Mesendoderm (in vitro differentiated cells): ENCODE data around the gene MAGI2.

ENCODE experiments used
- DNase-seq: peaks from one replicate; pipeline ENCODE4 v3.0.0; 2013
- H2AK5ac ChIP-seq: 2 replicates; pipeline ENCODE4 v1.6.1; 2013; ENCODE audit warnings: low read length, inconsistent platforms
- H2BK120ac ChIP-seq: 2 replicates; pipeline ENCODE4 v1.6.1; 2013; ENCODE audit warnings: low read depth, mild to moderate bottlenecking, low read length, moderate library complexity, mixed read lengths
- H2BK15ac ChIP-seq: replicated peaks from 2 replicates; pipeline ENCODE4 v1.6.1; 2013; ENCODE audit warnings: low read depth, mild to moderate bottlenecking, moderate library complexity
- H2BK5ac ChIP-seq: 2 replicates; pipeline ENCODE4 v1.6.1; 2013; ENCODE audit warnings: low read length, inconsistent platforms
- H3K18ac ChIP-seq: 2 replicates; pipeline ENCODE4 v1.6.1; 2013; ENCODE audit warnings: mild to moderate bottlenecking, low read length, mixed read lengths
- H3K23ac ChIP-seq: one replicate; pipeline ENCODE4 v1.6.1; 2013; ENCODE audit warnings: low read length
- H3K27ac ChIP-seq: 2 replicates; pipeline ENCODE4 v1.5.1; 2013; ENCODE audit warnings: low read depth, mild to moderate bottlenecking, inconsistent platforms, low read length, moderate library complexity
- H3K27me3 ChIP-seq: 2 replicates; pipeline ENCODE4 v1.6.1; 2013; ENCODE audit warnings: low read length, control low read depth, mild to moderate bottlenecking, inconsistent platforms; ENCODE audit not compliant: insufficient read depth, poor library complexity
- H3K36me3 ChIP-seq: 2 replicates; pipeline ENCODE4 v1.6.1; 2013; ENCODE audit warnings: low read length, inconsistent platforms; ENCODE audit not compliant: control insufficient read depth, insufficient read depth
- H3K4ac ChIP-seq: one replicate; pipeline ENCODE4 v1.6.1; 2013; ENCODE audit warnings: low read depth, mild to moderate bottlenecking, low read length, moderate library complexity
- H3K4me1 ChIP-seq: 2 replicates; pipeline ENCODE4 v1.6.1; 2013; ENCODE audit warnings: low read depth, low read length, inconsistent platforms; ENCODE audit not compliant: control insufficient read depth
- H3K4me2 ChIP-seq: 2 replicates; pipeline ENCODE4 v1.6.1; 2013; ENCODE audit warnings: low read length
- H3K4me3 ChIP-seq: 2 replicates; pipeline ENCODE4 v1.5.1; 2013; ENCODE audit warnings: mild to moderate bottlenecking, low read length
- H3K56ac ChIP-seq: one replicate; pipeline ENCODE4 v1.6.1; 2013; ENCODE audit warnings: low read length
- H3K79me1 ChIP-seq: 2 replicates; pipeline ENCODE4 v1.6.1; 2013; ENCODE audit warnings: low read length, inconsistent platforms
- H3K79me2 ChIP-seq: 2 replicates; pipeline ENCODE4 v1.6.1; 2013; ENCODE audit warnings: mild to moderate bottlenecking, low read length; ENCODE audit not compliant: control insufficient read depth, insufficient read depth
- H3K9ac ChIP-seq: 2 replicates; pipeline ENCODE4 v1.6.1; 2013; ENCODE audit warnings: low read length, inconsistent platforms
- H4K5ac ChIP-seq: one replicate; pipeline ENCODE4 v1.6.1; 2013; ENCODE audit warnings: low read length
- H4K8ac ChIP-seq: one replicate; pipeline ENCODE4 v1.6.1; 2013; ENCODE audit warnings: low read depth, mild to moderate bottlenecking, control low read depth, low read length, moderate library complexity
- WGBS: extraction: QIAGEN DNeasy Blood & Tissue Kit; methylation state at CpG from one replicate; pipeline ENCODE4 v1.1.7; 2013; ENCODE audit warnings: low lambda C conversion rate, missing lambda C conversion rate; ENCODE audit not compliant: insufficient coverage; ENCODE audit errors: extremely low coverage; 5-methylcytosine and 5-hydroxymethylcytosine counted together

MAGI2 gene

DNA sequence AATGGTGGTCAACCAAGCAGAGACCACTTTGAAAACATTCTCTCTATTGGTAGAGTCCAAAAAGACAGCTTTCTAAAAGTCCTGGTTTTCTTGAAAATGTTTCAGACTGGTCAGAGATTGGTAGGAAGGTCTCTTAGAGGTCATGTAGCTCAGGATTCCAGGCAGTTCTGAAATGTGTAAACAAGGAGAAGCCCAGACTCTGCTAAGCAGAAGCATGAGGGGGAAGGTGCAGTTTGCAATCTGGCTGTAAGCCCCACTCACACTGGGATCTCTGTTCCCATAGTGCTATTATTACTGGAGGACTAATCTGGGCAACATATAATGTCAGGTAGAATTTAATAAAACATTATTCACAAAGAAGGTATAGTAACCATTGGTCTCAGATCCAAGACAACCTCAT, 101.1 kb downstream of the MAGI2 start:
- Histone ChIP-seq H3K4me3 (no peak overlapping the region), H3K4ac (no peak overlapping the region), H3K4me1 (no peaks in the 10 kb centered on the region), H3K9ac (no peak overlapping the region), H2BK15ac (no peak overlapping the region), H3K4me2 (no peak overlapping the region), H3K27ac (no peak overlapping the region), H2BK5ac (no peak overlapping the region), H4K5ac (no peak overlapping the region), H3K79me2 (no peaks in the 10 kb centered on the region), H2BK120ac (no peak overlapping the region), H2AK5ac (no peak overlapping the region), H3K27me3 (no peaks in the 10 kb centered on the region), H3K79me1 (no peaks in the 10 kb centered on the region), H3K18ac (no peak overlapping the region), H4K8ac (no peak overlapping the region), H3K36me3 (no peaks in the 10 kb centered on the region), H3K56ac (no peak overlapping the region), H3K23ac (no peak overlapping the region)
- no peak for DNase-seq

DNA sequence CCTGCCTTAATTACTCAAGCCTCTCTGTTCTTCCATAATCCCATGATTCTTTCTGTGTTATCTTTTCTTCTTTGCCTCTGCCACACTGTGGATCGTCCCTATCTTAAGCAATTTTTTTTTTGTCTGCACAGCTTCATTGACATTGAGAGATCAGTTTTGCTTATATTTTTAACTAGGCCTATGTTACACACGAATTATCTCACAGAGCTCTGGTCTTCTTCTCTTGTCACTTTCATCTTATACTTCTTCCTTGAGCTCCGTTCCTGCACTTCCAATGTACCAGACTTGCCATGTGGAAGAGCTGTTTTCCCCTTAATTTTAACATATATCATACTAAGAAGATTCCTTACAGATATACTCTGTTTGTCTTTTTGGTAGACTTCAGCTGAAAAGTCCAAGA, 106.1 kb downstream of the MAGI2 start:
- H3K56ac ChIP-seq = no peak overlapping the region
- H2AK5ac ChIP-seq = no peak overlapping the region
- no peak for DNase-seq
- no peak overlapping the region for H3K9ac ChIP-seq
- H2BK5ac ChIP-seq = no peak overlapping the region
- H3K79me2 ChIP-seq = no peaks in the 10 kb centered on the region
- no peak overlapping the region for H3K23ac ChIP-seq
- no peak overlapping the region for H4K5ac ChIP-seq
- H3K4me1 ChIP-seq = no peaks in the 10 kb centered on the region
- no CpG with 5 or more reads among the region's 3 CpGs for WGBS
- no peak overlapping the region for H3K27ac ChIP-seq
- no peak overlapping the region for H3K4ac ChIP-seq
- H2BK15ac ChIP-seq = no peak overlapping the region
- H3K27me3 ChIP-seq = no peaks in the 10 kb centered on the region
- no peaks in the 10 kb centered on the region for H3K79me1 ChIP-seq
- H3K4me2 ChIP-seq = no peak overlapping the region
- no peak overlapping the region for H3K4me3 ChIP-seq
- no peak overlapping the region for H4K8ac ChIP-seq
- H3K36me3 ChIP-seq = no peaks in the 10 kb centered on the region
- no peak overlapping the region for H3K18ac ChIP-seq
- H2BK120ac ChIP-seq = no peak overlapping the region

DNA sequence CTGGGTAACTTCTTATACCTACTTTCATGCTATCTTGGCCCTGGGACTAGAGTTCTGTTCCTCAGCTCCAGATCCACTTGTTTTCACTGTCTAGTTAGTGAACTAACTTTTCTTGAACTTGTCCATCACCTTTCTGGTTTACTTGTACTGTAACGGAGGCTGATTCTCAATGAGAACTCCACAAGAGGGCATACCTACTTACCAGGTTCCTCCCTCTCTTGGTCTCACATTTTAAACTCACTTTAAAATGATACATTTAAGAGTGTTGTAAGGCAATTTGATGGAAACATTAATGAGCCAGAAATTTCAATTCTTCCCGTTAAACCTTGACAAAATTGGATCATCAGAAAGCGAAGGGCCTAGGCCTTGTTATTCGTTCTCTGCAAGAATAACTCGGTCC, 111.6 kb downstream of the MAGI2 start:
- Histone ChIP-seq H3K79me2 (no peaks in the 10 kb centered on the region), H3K9ac (no peak overlapping the region), H3K36me3 (no peaks in the 10 kb centered on the region), H3K4ac (no peak overlapping the region), H4K8ac (no peak overlapping the region), H3K4me1 (no peaks in the 10 kb centered on the region), H3K56ac (no peak overlapping the region), H2BK120ac (no peak overlapping the region), H3K4me3 (no peak overlapping the region), H3K79me1 (no peaks in the 10 kb centered on the region), H4K5ac (no peak overlapping the region), H3K27me3 (no peaks in the 10 kb centered on the region), H2BK15ac (no peak overlapping the region), H3K27ac (no peak overlapping the region), H3K18ac (no peak overlapping the region), H2BK5ac (no peak overlapping the region), H3K23ac (no peak overlapping the region), H2AK5ac (no peak overlapping the region), H3K4me2 (no peak overlapping the region)
- WGBS = no CpG with 5 or more reads among the region's 5 CpGs
- no peak for DNase-seq

DNA sequence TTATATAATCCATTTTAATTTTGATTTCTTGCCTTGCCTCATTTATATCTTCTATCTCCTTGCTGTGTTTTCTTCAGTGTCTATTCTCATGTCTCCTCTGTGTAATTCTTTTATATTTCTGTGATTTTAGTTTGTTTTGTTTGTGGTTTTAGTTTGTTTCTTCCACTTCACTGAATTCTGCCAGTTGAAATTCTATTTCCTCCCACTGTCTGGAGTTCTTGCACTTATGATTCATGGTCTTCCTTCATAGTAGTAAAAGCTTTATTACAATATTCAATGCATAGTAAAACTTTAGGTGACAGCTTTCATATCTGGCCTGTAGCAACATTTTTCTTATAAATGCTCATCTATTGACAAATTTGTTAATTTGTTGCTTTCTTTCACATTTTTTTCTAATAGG, 113.3 kb downstream of the MAGI2 start:
- Histone ChIP-seq H3K23ac (no peak overlapping the region), H3K79me1 (no peaks in the 10 kb centered on the region), H3K79me2 (no peaks in the 10 kb centered on the region), H2BK15ac (no peak overlapping the region), H3K4me3 (no peak overlapping the region), H3K4me1 (no peaks in the 10 kb centered on the region), H3K4me2 (no peak overlapping the region), H3K36me3 (no peaks in the 10 kb centered on the region), H3K56ac (no peak overlapping the region), H2AK5ac (no peak overlapping the region), H3K27ac (no peak overlapping the region), H3K4ac (no peak overlapping the region), H3K18ac (no peak overlapping the region), H2BK5ac (no peak overlapping the region), H3K27me3 (no peaks in the 10 kb centered on the region), H4K5ac (no peak overlapping the region), H3K9ac (no peak overlapping the region), H2BK120ac (no peak overlapping the region), H4K8ac (no peak overlapping the region)
- no peak for DNase-seq

DNA sequence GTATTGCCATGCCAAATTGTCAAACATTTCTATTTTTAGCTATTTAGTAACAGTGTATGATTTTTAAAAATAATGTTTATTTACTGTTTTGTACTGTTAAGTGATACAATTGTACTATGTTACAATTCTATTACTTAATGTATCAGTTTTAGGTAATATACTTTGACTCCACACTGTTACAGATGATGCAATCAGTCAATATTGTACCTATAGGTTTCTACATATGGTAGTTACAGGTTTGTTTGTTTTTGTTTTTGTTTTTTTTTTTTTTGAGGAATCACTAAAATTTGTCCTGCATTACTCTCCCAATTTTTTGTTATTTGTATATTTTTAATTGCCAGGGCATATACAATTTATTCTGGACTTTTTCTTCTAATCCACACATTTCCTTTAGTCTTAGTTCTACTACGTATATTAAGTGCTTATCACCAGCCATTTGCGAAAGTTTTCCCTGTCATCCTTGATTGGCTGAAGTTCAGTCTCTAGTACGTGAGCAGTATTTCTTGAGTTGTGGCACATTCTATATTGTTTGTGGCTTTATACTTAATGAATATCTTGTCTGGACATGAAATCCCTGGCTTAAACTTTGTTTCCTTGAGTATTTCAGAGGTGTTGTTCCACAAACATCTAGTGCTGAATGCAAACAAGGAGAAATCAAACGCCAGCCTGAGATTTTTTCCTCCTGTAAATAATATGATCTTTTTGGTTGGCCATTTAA, 114.1 kb downstream of the MAGI2 start:
- H3K4me3 ChIP-seq = no peak overlapping the region
- H3K56ac ChIP-seq = no peak overlapping the region

DNA sequence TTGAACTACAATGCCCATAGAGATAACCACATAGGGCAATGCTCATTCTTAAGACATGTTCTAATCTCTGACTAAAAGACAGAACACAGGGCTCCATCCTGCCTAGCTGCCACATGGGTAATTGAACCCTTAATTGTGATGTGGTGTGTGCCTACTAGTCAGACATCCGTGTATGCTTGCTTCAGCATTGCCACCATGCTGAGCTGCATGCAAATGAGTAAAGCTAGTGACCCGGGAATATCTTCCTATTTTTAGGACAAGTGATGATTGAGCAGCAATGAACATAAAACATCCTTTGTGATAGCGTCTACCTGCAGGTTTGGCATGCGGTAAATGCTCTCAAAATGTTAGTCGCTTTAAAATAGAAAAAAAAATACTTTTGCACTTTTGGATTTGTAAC, 115.8 kb downstream of the MAGI2 start:
- no peak overlapping the region for H2BK5ac ChIP-seq
- no peak overlapping the region for H4K8ac ChIP-seq
- no CpG with 5 or more reads among the region's 5 CpGs for WGBS
- no peaks in the 10 kb centered on the region for H3K4me1 ChIP-seq
- H2BK120ac ChIP-seq = no peak overlapping the region
- H3K18ac ChIP-seq = no peak overlapping the region
- H3K4me3 ChIP-seq = no peak overlapping the region
- no peak overlapping the region for H2BK15ac ChIP-seq
- H3K27me3 ChIP-seq = no peaks in the 10 kb centered on the region
- H3K79me2 ChIP-seq = no peaks in the 10 kb centered on the region
- H3K9ac ChIP-seq = no peak overlapping the region
- no peak overlapping the region for H3K4ac ChIP-seq
- no peak overlapping the region for H2AK5ac ChIP-seq
- no peaks in the 10 kb centered on the region for H3K79me1 ChIP-seq
- no peak overlapping the region for H3K27ac ChIP-seq
- no peak overlapping the region for H3K4me2 ChIP-seq
- no peak overlapping the region for H3K23ac ChIP-seq
- DNase-seq = no peak
- H3K36me3 ChIP-seq = no peaks in the 10 kb centered on the region
- H4K5ac ChIP-seq = no peak overlapping the region
- H3K56ac ChIP-seq = no peak overlapping the region

More for the DNA sequence above, 114.1 kb downstream of the MAGI2 start:
- H3K23ac ChIP-seq = no peak overlapping the region
- H3K27ac ChIP-seq = no peak overlapping the region
- no peak for DNase-seq
- no peak overlapping the region for H3K4me2 ChIP-seq
- H3K79me1 ChIP-seq = no peaks in the 10 kb centered on the region
- H3K79me2 ChIP-seq = no peaks in the 10 kb centered on the region
- H3K36me3 ChIP-seq = no peaks in the 10 kb centered on the region
- H3K27me3 ChIP-seq = no peaks in the 10 kb centered on the region
- no peak overlapping the region for H2BK120ac ChIP-seq
- H2AK5ac ChIP-seq = no peak overlapping the region
- no peak overlapping the region for H2BK5ac ChIP-seq
- H3K18ac ChIP-seq = no peak overlapping the region
- no peak overlapping the region for H3K4ac ChIP-seq
- H3K9ac ChIP-seq = no peak overlapping the region
- no peak overlapping the region for H4K8ac ChIP-seq
- no peak overlapping the region for H2BK15ac ChIP-seq
- no CpG with 5 or more reads among the region's 4 CpGs for WGBS
- H4K5ac ChIP-seq = no peak overlapping the region
- no peaks in the 10 kb centered on the region for H3K4me1 ChIP-seq
